WTC11 (cell line): ENCODE results near the gene CDK4. TPM values are rescaled to one million over a fixed set of nuclear protein-coding genes. Genes with fewer than 3 reads are reported as not detected.

ENCODE experiments used
- ATAC-seq: fragments of 200-7000 bp; cut with Tn5 transposase; 2 replicates; pipeline ENCODE4 v1.10.0; 2021; ENCODE audit warnings: mild to moderate bottlenecking, moderate library complexity
- CTCF ChIA-PET: fragments of 300-600 bp; sonication (Branson Sonifier 250); formaldehyde crosslinking; loops from one replicate; lab custom pipeline; 2021; ENCODE audit warnings: antibody characterized with exemption; lab: Charles Lee
- POLR2A ChIA-PET: fragments of 350-600 bp; sonication (Branson Sonifier 250); formaldehyde crosslinking; loops from one replicate; lab custom pipeline; 2021; ENCODE audit warnings: antibody characterized with exemption; lab: Charles Lee
- DNase-seq: peaks from one replicate; pipeline ENCODE4 v3.0.0; 2021; ENCODE audit warnings: low spot score
- H3K27ac Mint-ChIP-seq: 2 replicates; pipeline ENCODE4 v1.8.0; 2021; ENCODE audit warnings: mixed read lengths
- H3K27me3 Mint-ChIP-seq: 2 replicates; pipeline ENCODE4 v1.8.0; 2021; ENCODE audit warnings: low read depth, mild to moderate bottlenecking, moderate library complexity, mixed read lengths
- H3K36me3 Mint-ChIP-seq: 2 replicates; pipeline ENCODE4 v1.8.0; 2021; ENCODE audit warnings: mixed read lengths
- H3K4me1 Mint-ChIP-seq: 2 replicates; pipeline ENCODE4 v1.8.0; 2022; ENCODE audit warnings: mixed read lengths
- H3K4me3 Mint-ChIP-seq: 2 replicates; pipeline ENCODE4 v1.8.0; 2021; ENCODE audit warnings: mild to moderate bottlenecking, moderate library complexity, mixed read lengths
- H3K9me3 Mint-ChIP-seq: 2 replicates; pipeline ENCODE4 v1.8.0; 2021; ENCODE audit warnings: mixed read lengths
- JUN ChIP-seq: sonication (generic); formaldehyde crosslinking; IDR thresholded peaks from 2 replicates; pipeline ENCODE4 v1.8.0; 2023; ENCODE audit warnings: mild to moderate bottlenecking, missing genetic modification reagents
- NR1H2 ChIP-seq: sonication (generic); formaldehyde crosslinking; IDR thresholded peaks from 2 replicates; pipeline ENCODE4 v1.9.0; 2021; ENCODE audit warnings: mild to moderate bottlenecking, moderate library complexity, missing genetic modification reagents
- OVOL2 ChIP-seq: fragments of 250-450 bp; sonication (Bioruptor Pico); IDR thresholded peaks from 2 replicates; pipeline ENCODE4 v1.9.0; 2021; ENCODE audit warnings: mild to moderate bottlenecking, borderline replicate concordance
- RORB ChIP-seq: fragments of 250-450 bp; sonication (Bioruptor Pico); IDR thresholded peaks from 2 replicates; pipeline ENCODE4 v1.9.0; 2021; ENCODE audit warnings: mild to moderate bottlenecking
- TP53 ChIP-seq: sonication (generic); formaldehyde crosslinking; IDR thresholded peaks from 2 replicates; pipeline ENCODE4 v1.8.1; 2023; ENCODE audit warnings: mild to moderate bottlenecking, missing genetic modification reagents
- ZNF232 ChIP-seq: sonication (generic); formaldehyde crosslinking; IDR thresholded peaks from 2 replicates; pipeline ENCODE4 v1.8.0; 2022; ENCODE audit warnings: mild to moderate bottlenecking, missing genetic modification reagents
- ZNF396 ChIP-seq: fragments of 250-450 bp; sonication (Bioruptor Pico); IDR thresholded peaks from 2 replicates; pipeline ENCODE4 v1.8.0; 2021; ENCODE audit warnings: mild to moderate bottlenecking, moderate library complexity, borderline replicate concordance
- total RNA-seq: library from RNA; stranded (reverse); gene quantifications from 3 replicates; pipeline ENCODE4 v1.2.3, GENCODE V29; 2021
- TF ChIP-seq, protein P1 (sequence below): sonication (generic); formaldehyde crosslinking; IDR thresholded peaks from 2 replicates; pipeline ENCODE4 v1.8.1; 2023; ENCODE audit warnings: mild to moderate bottlenecking, missing genetic modification reagents
- TF ChIP-seq, protein P2 (sequence below): fragments of 250-450 bp; sonication (Bioruptor Pico); IDR thresholded peaks from 2 replicates; pipeline ENCODE4 v1.8.0; 2021; ENCODE audit warnings: mild to moderate bottlenecking
- TF ChIP-seq, protein P3 (sequence below): sonication (generic); formaldehyde crosslinking; IDR thresholded peaks from 2 replicates; pipeline ENCODE4 v1.8.1; 2022; ENCODE audit warnings: low read depth, mild to moderate bottlenecking, moderate library complexity, missing genetic modification reagents, borderline replicate concordance
- TF ChIP-seq, protein P4 (sequence below): sonication (generic); formaldehyde crosslinking; IDR thresholded peaks from 2 replicates; pipeline ENCODE4 v1.8.1; 2023; ENCODE audit warnings: mild to moderate bottlenecking, missing genetic modification reagents, moderate library complexity
- TF ChIP-seq, protein P5 (sequence below): fragments of 200-600 bp; IDR thresholded peaks from 2 replicates; pipeline ENCODE4 v1.8.0; 2022; ENCODE audit warnings: antibody characterized with exemption
- TF ChIP-seq, protein P6 (sequence below): sonication (generic); formaldehyde crosslinking; IDR thresholded peaks from 2 replicates; pipeline ENCODE4 v1.8.1; 2023; ENCODE audit warnings: mild to moderate bottlenecking, missing genetic modification reagents, borderline replicate concordance
- TF ChIP-seq, protein P7 (sequence below): sonication (generic); formaldehyde crosslinking; IDR thresholded peaks from 2 replicates; pipeline ENCODE4 v1.8.0; 2023; ENCODE audit warnings: missing genetic modification reagents
- TF ChIP-seq, protein P8 (sequence below): sonication (generic); formaldehyde crosslinking; IDR thresholded peaks from 2 replicates; pipeline ENCODE4 v1.8.0; 2023; ENCODE audit warnings: mild to moderate bottlenecking, missing genetic modification reagents

Gene CDK4
- total RNA-seq, 1 experiment from 2014 or later = 152 TPM

DNA sequence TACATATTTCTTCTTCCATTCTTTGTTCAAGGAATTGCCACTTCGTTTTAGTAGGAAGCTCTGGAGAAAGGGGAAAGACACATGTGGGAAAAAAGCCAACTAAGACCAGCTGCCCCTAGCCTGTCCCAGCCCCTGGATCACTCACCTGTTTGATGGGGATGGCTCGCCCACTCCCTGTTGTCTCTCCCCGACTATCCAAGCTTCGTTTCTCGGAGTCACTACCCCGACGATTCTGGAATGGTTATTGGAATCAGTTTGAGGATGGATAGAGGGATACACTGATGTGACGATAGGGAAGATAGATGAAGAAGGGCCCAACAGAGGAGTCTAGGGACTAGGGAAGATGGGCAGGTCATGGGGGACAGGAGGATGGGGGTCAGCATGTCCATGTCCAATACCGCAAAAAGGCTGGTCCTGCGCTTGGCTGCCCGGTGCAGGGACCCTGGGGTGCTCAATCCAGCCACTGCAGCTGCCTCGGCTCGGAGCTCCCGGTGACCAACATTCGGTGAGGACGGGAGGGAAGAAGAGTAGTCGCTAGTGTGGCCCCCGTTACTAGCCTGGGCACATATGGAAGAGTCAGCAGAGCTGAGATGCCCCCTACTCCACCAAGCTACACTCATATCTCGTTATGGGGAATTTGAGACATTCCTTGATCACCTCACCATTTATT lies 20.6 kb downstream of the CDK4 start:
- TF ChIP-seq, protein P1, sequence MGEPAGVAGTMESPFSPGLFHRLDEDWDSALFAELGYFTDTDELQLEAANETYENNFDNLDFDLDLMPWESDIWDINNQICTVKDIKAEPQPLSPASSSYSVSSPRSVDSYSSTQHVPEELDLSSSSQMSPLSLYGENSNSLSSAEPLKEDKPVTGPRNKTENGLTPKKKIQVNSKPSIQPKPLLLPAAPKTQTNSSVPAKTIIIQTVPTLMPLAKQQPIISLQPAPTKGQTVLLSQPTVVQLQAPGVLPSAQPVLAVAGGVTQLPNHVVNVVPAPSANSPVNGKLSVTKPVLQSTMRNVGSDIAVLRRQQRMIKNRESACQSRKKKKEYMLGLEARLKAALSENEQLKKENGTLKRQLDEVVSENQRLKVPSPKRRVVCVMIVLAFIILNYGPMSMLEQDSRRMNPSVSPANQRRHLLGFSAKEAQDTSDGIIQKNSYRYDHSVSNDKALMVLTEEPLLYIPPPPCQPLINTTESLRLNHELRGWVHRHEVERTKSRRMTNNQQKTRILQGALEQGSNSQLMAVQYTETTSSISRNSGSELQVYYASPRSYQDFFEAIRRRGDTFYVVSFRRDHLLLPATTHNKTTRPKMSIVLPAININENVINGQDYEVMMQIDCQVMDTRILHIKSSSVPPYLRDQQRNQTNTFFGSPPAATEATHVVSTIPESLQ = no peak
- TF ChIP-seq NR1H2 (CRISPR knock-in tag) (no peak), OVOL2 (CRISPR knock-in tag) (no peak), ZNF232 (no peak), ZNF396 (CRISPR knock-in tag) (no peak), RORB (CRISPR knock-in tag) (no peak), JUN (no peak), TP53 (CRISPR knock-in tag) (no peak)
- TF ChIP-seq, protein P2, sequence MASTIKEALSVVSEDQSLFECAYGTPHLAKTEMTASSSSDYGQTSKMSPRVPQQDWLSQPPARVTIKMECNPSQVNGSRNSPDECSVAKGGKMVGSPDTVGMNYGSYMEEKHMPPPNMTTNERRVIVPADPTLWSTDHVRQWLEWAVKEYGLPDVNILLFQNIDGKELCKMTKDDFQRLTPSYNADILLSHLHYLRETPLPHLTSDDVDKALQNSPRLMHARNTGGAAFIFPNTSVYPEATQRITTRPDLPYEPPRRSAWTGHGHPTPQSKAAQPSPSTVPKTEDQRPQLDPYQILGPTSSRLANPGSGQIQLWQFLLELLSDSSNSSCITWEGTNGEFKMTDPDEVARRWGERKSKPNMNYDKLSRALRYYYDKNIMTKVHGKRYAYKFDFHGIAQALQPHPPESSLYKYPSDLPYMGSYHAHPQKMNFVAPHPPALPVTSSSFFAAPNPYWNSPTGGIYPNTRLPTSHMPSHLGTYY (CRISPR knock-in tag) = no peak
- TF ChIP-seq, protein P3, sequence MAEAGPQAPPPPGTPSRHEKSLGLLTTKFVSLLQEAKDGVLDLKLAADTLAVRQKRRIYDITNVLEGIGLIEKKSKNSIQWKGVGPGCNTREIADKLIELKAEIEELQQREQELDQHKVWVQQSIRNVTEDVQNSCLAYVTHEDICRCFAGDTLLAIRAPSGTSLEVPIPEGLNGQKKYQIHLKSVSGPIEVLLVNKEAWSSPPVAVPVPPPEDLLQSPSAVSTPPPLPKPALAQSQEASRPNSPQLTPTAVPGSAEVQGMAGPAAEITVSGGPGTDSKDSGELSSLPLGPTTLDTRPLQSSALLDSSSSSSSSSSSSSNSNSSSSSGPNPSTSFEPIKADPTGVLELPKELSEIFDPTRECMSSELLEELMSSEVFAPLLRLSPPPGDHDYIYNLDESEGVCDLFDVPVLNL (CRISPR knock-in tag) = no peak
- TF ChIP-seq, protein P4, sequence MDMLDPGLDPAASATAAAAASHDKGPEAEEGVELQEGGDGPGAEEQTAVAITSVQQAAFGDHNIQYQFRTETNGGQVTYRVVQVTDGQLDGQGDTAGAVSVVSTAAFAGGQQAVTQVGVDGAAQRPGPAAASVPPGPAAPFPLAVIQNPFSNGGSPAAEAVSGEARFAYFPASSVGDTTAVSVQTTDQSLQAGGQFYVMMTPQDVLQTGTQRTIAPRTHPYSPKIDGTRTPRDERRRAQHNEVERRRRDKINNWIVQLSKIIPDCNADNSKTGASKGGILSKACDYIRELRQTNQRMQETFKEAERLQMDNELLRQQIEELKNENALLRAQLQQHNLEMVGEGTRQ = no peak
- TF ChIP-seq, protein P5, sequence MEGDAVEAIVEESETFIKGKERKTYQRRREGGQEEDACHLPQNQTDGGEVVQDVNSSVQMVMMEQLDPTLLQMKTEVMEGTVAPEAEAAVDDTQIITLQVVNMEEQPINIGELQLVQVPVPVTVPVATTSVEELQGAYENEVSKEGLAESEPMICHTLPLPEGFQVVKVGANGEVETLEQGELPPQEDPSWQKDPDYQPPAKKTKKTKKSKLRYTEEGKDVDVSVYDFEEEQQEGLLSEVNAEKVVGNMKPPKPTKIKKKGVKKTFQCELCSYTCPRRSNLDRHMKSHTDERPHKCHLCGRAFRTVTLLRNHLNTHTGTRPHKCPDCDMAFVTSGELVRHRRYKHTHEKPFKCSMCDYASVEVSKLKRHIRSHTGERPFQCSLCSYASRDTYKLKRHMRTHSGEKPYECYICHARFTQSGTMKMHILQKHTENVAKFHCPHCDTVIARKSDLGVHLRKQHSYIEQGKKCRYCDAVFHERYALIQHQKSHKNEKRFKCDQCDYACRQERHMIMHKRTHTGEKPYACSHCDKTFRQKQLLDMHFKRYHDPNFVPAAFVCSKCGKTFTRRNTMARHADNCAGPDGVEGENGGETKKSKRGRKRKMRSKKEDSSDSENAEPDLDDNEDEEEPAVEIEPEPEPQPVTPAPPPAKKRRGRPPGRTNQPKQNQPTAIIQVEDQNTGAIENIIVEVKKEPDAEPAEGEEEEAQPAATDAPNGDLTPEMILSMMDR = no peak
- TF ChIP-seq, protein P6, sequence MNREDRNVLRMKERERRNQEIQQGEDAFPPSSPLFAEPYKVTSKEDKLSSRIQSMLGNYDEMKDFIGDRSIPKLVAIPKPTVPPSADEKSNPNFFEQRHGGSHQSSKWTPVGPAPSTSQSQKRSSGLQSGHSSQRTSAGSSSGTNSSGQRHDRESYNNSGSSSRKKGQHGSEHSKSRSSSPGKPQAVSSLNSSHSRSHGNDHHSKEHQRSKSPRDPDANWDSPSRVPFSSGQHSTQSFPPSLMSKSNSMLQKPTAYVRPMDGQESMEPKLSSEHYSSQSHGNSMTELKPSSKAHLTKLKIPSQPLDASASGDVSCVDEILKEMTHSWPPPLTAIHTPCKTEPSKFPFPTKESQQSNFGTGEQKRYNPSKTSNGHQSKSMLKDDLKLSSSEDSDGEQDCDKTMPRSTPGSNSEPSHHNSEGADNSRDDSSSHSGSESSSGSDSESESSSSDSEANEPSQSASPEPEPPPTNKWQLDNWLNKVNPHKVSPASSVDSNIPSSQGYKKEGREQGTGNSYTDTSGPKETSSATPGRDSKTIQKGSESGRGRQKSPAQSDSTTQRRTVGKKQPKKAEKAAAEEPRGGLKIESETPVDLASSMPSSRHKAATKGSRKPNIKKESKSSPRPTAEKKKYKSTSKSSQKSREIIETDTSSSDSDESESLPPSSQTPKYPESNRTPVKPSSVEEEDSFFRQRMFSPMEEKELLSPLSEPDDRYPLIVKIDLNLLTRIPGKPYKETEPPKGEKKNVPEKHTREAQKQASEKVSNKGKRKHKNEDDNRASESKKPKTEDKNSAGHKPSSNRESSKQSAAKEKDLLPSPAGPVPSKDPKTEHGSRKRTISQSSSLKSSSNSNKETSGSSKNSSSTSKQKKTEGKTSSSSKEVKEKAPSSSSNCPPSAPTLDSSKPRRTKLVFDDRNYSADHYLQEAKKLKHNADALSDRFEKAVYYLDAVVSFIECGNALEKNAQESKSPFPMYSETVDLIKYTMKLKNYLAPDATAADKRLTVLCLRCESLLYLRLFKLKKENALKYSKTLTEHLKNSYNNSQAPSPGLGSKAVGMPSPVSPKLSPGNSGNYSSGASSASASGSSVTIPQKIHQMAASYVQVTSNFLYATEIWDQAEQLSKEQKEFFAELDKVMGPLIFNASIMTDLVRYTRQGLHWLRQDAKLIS (CRISPR knock-in tag) = no peak
- TF ChIP-seq, protein P7, sequence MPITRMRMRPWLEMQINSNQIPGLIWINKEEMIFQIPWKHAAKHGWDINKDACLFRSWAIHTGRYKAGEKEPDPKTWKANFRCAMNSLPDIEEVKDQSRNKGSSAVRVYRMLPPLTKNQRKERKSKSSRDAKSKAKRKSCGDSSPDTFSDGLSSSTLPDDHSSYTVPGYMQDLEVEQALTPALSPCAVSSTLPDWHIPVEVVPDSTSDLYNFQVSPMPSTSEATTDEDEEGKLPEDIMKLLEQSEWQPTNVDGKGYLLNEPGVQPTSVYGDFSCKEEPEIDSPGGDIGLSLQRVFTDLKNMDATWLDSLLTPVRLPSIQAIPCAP = no peak
- TF ChIP-seq, protein P8, sequence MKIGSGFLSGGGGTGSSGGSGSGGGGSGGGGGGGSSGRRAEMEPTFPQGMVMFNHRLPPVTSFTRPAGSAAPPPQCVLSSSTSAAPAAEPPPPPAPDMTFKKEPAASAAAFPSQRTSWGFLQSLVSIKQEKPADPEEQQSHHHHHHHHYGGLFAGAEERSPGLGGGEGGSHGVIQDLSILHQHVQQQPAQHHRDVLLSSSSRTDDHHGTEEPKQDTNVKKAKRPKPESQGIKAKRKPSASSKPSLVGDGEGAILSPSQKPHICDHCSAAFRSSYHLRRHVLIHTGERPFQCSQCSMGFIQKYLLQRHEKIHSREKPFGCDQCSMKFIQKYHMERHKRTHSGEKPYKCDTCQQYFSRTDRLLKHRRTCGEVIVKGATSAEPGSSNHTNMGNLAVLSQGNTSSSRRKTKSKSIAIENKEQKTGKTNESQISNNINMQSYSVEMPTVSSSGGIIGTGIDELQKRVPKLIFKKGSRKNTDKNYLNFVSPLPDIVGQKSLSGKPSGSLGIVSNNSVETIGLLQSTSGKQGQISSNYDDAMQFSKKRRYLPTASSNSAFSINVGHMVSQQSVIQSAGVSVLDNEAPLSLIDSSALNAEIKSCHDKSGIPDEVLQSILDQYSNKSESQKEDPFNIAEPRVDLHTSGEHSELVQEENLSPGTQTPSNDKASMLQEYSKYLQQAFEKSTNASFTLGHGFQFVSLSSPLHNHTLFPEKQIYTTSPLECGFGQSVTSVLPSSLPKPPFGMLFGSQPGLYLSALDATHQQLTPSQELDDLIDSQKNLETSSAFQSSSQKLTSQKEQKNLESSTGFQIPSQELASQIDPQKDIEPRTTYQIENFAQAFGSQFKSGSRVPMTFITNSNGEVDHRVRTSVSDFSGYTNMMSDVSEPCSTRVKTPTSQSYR (CRISPR knock-in tag) = no peak
- DNase-seq (no peak), ATAC-seq (no peak)
- ChIA-PET POLR2A (interaction anchor here (0.6 kb wide), 1 partner anchor 229 kb away, joined by 17 read pairs; no protein-coding TSS in a partner anchor), CTCF (interaction anchor here (0.7 to 1.4 kb wide), 3 partner anchors 10 to 38 kb away, joined by 3 to 7 read pairs (median 3); partner anchors contain the start of gene OS9)
- H3K36me3 Mint-ChIP-seq = no peaks in the 10 kb centered on the region
- H3K9me3 Mint-ChIP-seq = no peaks in the 10 kb centered on the region
- peaks cover 22% of the 10 kb centered on the region for H3K4me1 Mint-ChIP-seq
- no peak overlapping the region for H3K27ac Mint-ChIP-seq
- H3K27me3 Mint-ChIP-seq = peaks cover 100% of the 10 kb centered on the region
- no peak overlapping the region for H3K4me3 Mint-ChIP-seq
